HepG2 (cell line): ENCODE results near the gene PTPRE. TPM values are rescaled to one million over a fixed set of nuclear protein-coding genes. Genes with fewer than 3 reads are reported as not detected.

Source experiments
- ATAC-seq: fragments of 200-7000 bp; cut with Tn5 transposase; 3 replicates; pipeline ENCODE4 v1.9.1; 2020; ENCODE audit warnings: mild to moderate bottlenecking, moderate library complexity
- BruUV-seq: library from RNA; stranded (reverse); fragments of 400-500 nt; replicated peaks from 2 replicates; lab custom pipeline; 2021; lab: Mats Ljungman, UMichigan
- CTCF ChIA-PET: fragments of 300-600 bp; formaldehyde crosslinking; extraction: SDS; loops from one replicate; lab custom pipeline; 2021; ENCODE audit warnings: low total read pairs, inconsistent platforms, low intra/inter-chr PET ratio; lab: Yijun Ruan, JAX
- POLR2A ChIA-PET: fragments of 350-600 bp; sonication (Branson Sonifier 250); formaldehyde crosslinking; loops from one replicate; lab custom pipeline; 2020; ENCODE audit warnings: antibody characterized with exemption, inconsistent platforms; lab: Yijun Ruan, JAX
- DNase-seq: peaks from one replicate; pipeline ENCODE4 v3.0.0-alpha.2; 2015; ENCODE audit warnings: low spot score
- FAIRE-seq: peaks from 3 replicates; lab custom pipeline; 2011; peaks lifted over from hg19 to GRCh38; lab: Jason Lieb, UNC
- H2AFZ ChIP-seq: one replicate; pipeline ENCODE4 v1.6.1; 2011; ENCODE audit warnings: low read length, inconsistent platforms
- H3K27ac ChIP-seq: fragments of 300-600 bp; 3 replicates; pipeline ENCODE4 v1.8.0; 2011; ENCODE audit warnings: mixed run types, mild to moderate bottlenecking, mixed read lengths, low read length, inconsistent platforms; ENCODE audit not compliant: insufficient read depth; ENCODE audit errors: extremely low read length
- H3K27me3 ChIP-seq, 2 experiments: fragments of 200-600 bp in 1 of 2; 2 replicates in 1 of 2; 3 replicates in 1 of 2; pipeline versions ENCODE4 v1.6.0 to v1.8.0; 2011; ENCODE audit warnings: low read length in 2 of 2, mild to moderate bottlenecking in 2 of 2, moderate library complexity in 2 of 2, inconsistent platforms in 1 of 2; ENCODE audit not compliant: insufficient read depth in 2 of 2, control insufficient read depth in 1 of 2
- H3K36me3 ChIP-seq, 2 experiments: fragments of 200-600 bp in 1 of 2; replicated peaks in 1 of 2; 2 replicates in 1 of 2; 3 replicates in 1 of 2; pipeline versions ENCODE4 v1.5.1 to v1.8.0; 2011; ENCODE audit warnings: low read length in 2 of 2, inconsistent platforms in 1 of 2; ENCODE audit not compliant: insufficient read depth in 2 of 2, control insufficient read depth in 1 of 2
- H3K4me1 ChIP-seq: 2 replicates; pipeline ENCODE4 v1.5.1; 2012; ENCODE audit warnings: low read length, inconsistent platforms; ENCODE audit not compliant: insufficient read depth
- H3K4me2 ChIP-seq: 2 replicates; pipeline ENCODE4 v1.6.0; 2011; ENCODE audit warnings: low read depth, low read length, inconsistent platforms
- H3K4me3 ChIP-seq, 3 experiments: fragments of 200-600 bp in 1 of 3; sonication (generic), shearing (Covaris generic) in 1 of 3; replicated peaks in 1 of 3; 2 replicates each; pipeline ENCODE4 v1.5.1; 2011 to 2016; ENCODE audit warnings: low read length in 3 of 3, inconsistent platforms in 2 of 3, low read depth in 2 of 3, mild to moderate bottlenecking in 2 of 3, control low read depth in 1 of 3, mixed read lengths in 1 of 3; ENCODE audit not compliant: insufficient read depth in 1 of 3
- H3K79me2 ChIP-seq: one replicate; pipeline ENCODE4 v1.6.1; 2011; ENCODE audit warnings: low read length, inconsistent platforms; ENCODE audit not compliant: insufficient read depth
- H3K9ac ChIP-seq: 2 replicates; pipeline ENCODE4 v1.6.0; 2011; ENCODE audit warnings: mild to moderate bottlenecking, low read depth, low read length, inconsistent platforms; ENCODE audit not compliant: insufficient read depth
- H3K9me3 ChIP-seq: 2 replicates; pipeline ENCODE4 v1.5.1; 2012; ENCODE audit warnings: mild to moderate bottlenecking, low read length
- H4K20me1 ChIP-seq: 2 replicates; pipeline ENCODE4 v1.6.0; 2011; ENCODE audit warnings: inconsistent platforms, mild to moderate bottlenecking, low read length, moderate library complexity; ENCODE audit not compliant: insufficient read depth
- ATF6 ChIP-seq: sonication (generic); formaldehyde crosslinking; conservative IDR thresholded peaks from 2 replicates; pipeline ENCODE4 v1.4.0; 2020; ENCODE audit warnings: missing genetic modification reagents
- MED8 ChIP-seq: sonication (generic); formaldehyde crosslinking; IDR thresholded peaks from 2 replicates; pipeline ENCODE4 v1.8.1; 2023; ENCODE audit warnings: mild to moderate bottlenecking, missing genetic modification reagents; ENCODE audit not compliant: insufficient replicate concordance
- PAX8 ChIP-seq: sonication (generic); formaldehyde crosslinking; IDR thresholded peaks from 2 replicates; pipeline ENCODE4 v1.8.0; 2022; ENCODE audit warnings: mild to moderate bottlenecking, missing genetic modification reagents, borderline replicate concordance
- RFX1 ChIP-seq: fragments of 450-650 bp; IDR thresholded peaks from 2 replicates; pipeline ENCODE4 v1.6.1; 2017
- SMAD9 ChIP-seq: sonication (generic); formaldehyde crosslinking; IDR thresholded peaks from 2 replicates; pipeline ENCODE4 v1.5.1; 2020; ENCODE audit warnings: mild to moderate bottlenecking, missing genetic modification reagents
- SMYD3 ChIP-seq: sonication (generic); formaldehyde crosslinking; IDR thresholded peaks from 2 replicates; pipeline ENCODE4 v1.8.1; 2023; ENCODE audit warnings: mild to moderate bottlenecking, missing genetic modification reagents
- ZKSCAN5 ChIP-seq: sonication (generic); formaldehyde crosslinking; IDR thresholded peaks from 2 replicates; pipeline ENCODE4 v1.5.1; 2020; ENCODE audit warnings: mild to moderate bottlenecking, missing genetic modification reagents
- ZNF180 ChIP-seq: sonication (generic); formaldehyde crosslinking; IDR thresholded peaks from 2 replicates; pipeline ENCODE4 v1.4.0; 2020; ENCODE audit warnings: low read depth, missing genetic modification reagents, borderline replicate concordance
- ZNF318 ChIP-seq: sonication (generic); formaldehyde crosslinking; IDR thresholded peaks from 2 replicates; pipeline ENCODE4 v1.4.0; 2020; ENCODE audit warnings: mild to moderate bottlenecking, missing genetic modification reagents
- ZNF552 ChIP-seq: sonication (generic); formaldehyde crosslinking; IDR thresholded peaks from 2 replicates; pipeline ENCODE4 v1.9.0; 2022; ENCODE audit warnings: missing genetic modification reagents, mild to moderate bottlenecking, borderline replicate concordance
- WGBS: methylation state at CpG from one replicate; pipeline ENCODE4 v1.1.6; 2017; ENCODE audit warnings: low lambda C conversion rate; 5-methylcytosine and 5-hydroxymethylcytosine counted together
- in situ Hi-C: cut with HindIII; loops from 2 replicates; pipeline ENCODE4 v1.10.0; 2017; ENCODE audit warnings: low pct_unique_long_range_greater_than_20kb; ENCODE audit not compliant: extremely low pct_ligation_motif_present
- intact Hi-C: fragments of 100-400 bp; cut with micrococcal nuclease; formaldehyde crosslinking; loops from one replicate; pipeline ENCODE4 v1.10.0; 2022; ENCODE audit not compliant: unreplicated experiment
- polyA plus RNA-seq, 8 experiments: library from polyadenylated mRNA; depleted of rRNA in 3 of 8; stranded (reverse) in 7 of 8; unstranded in 1 of 8; fragments of >200 nt; fragmentation: Illumina TruSeq in 4 of 8; extraction: Trizol in 4 of 8; gene quantifications; 2 replicates each; pipeline versions ENCODE4 v1.2.1 to v1.2.3, GENCODE V29; 2011 to 2016; ENCODE audit warnings: low read depth in 4 of 8, missing spikeins in 1 of 8, mixed read lengths in 1 of 8; ENCODE audit not compliant: insufficient read depth in 1 of 8
- total RNA-seq, 5 experiments: library from RNA; depleted of rRNA; stranded (reverse); fragments of >200 nt; fragmentation: Illumina TruSeq; extraction: Trizol; gene quantifications; 2 replicates each; pipeline ENCODE4 v1.2.3, GENCODE V29; 2016; ENCODE audit warnings: low read depth in 1 of 5

Gene PTPRE
- total and polyA plus RNA-seq, 2 of the 13 experiments (the other 11 are each of a cell fraction or from before 2014, with no cell fraction given), result 0.01 to 0.02 TPM

GRCh38 chr10:128080641-128081040 is 173.7 kb downstream of the PTPRE start (continued):
- TF ChIP-seq ZNF318 (CRISPR knock-in tag) (no peak), MED8 (CRISPR knock-in tag) (no peak)

GRCh38 chr10:128081222-128081621 is 174.3 kb downstream of the PTPRE start:
- H4K20me1 ChIP-seq, result no peaks in the 10 kb centered on the region
- DNase-seq (no peak), ATAC-seq (no peak), FAIRE-seq (no peak)
- no peak overlapping the region for H3K9ac ChIP-seq
- 0% methylated on average over 2 of the region's 4 CpGs for WGBS
- no peak overlapping the region for H3K4me3 ChIP-seq
- H3K9me3 ChIP-seq, result no peaks in the 10 kb centered on the region
- no peak overlapping the region for H3K4me2 ChIP-seq
- CTCF ChIA-PET, result no interaction called here
- POLR2A ChIA-PET, result no interaction called here
- H3K27me3 ChIP-seq, result peaks cover 4 to 39% of the 10 kb centered on the region in 2 experiments; a peak in 4 of 5 replicates
- BruUV-seq, result no TSS peak
- in situ Hi-C loops (loop anchor here (25.0 kb wide), 1 partner anchor 456 kb away; no protein-coding TSS in a partner anchor), intact Hi-C loops (no loop called here)
- peaks cover 3% of the 10 kb centered on the region for H3K4me1 ChIP-seq
- H3K36me3 ChIP-seq, result no peaks in the 10 kb centered on the region
- H3K79me2 ChIP-seq, result no peaks in the 10 kb centered on the region
- no peak overlapping the region for H3K27ac ChIP-seq
- H2AFZ ChIP-seq, result no peak overlapping the region
- TF ChIP-seq PAX8 (CRISPR knock-in tag) (no peak), SMYD3 (CRISPR knock-in tag) (no peak), SMAD9 (CRISPR knock-in tag) (no peak), ATF6 (CRISPR knock-in tag) (no peak), ZNF552 (CRISPR knock-in tag) (no peak), ZKSCAN5 (CRISPR knock-in tag) (no peak), RFX1 (no peak), ZNF180 (CRISPR knock-in tag) (no peak)
